ENCODE data around the gene SOCS4.
"Not testable (repeated sequence)": the region's sequence is repeated elsewhere in the genome, so short reads cannot be mapped to it uniquely, and the experiment has no call there.

The SOCS4 gene

DNA sequence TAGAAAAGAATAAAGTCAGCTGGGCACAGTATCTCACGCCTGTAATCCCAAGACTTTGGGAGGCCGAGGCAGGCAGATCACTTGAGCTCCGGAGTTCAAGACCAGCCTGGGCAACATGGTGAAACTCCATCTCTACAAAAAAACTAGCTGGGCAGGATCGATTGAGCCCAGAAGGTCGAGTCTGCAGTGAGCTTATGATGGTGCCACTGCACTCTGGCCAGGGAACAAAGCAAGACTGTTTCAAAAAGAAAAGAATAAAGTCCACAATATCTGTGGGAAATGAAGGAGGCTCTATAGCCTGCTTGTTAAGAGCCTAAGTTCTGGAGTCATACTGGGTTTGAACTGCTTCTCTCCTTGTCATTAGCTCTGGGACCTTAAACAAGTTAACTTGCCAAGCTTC, 32.3 kb downstream of the SOCS4 start:
- TF ChIP-seq, protein P1, sequence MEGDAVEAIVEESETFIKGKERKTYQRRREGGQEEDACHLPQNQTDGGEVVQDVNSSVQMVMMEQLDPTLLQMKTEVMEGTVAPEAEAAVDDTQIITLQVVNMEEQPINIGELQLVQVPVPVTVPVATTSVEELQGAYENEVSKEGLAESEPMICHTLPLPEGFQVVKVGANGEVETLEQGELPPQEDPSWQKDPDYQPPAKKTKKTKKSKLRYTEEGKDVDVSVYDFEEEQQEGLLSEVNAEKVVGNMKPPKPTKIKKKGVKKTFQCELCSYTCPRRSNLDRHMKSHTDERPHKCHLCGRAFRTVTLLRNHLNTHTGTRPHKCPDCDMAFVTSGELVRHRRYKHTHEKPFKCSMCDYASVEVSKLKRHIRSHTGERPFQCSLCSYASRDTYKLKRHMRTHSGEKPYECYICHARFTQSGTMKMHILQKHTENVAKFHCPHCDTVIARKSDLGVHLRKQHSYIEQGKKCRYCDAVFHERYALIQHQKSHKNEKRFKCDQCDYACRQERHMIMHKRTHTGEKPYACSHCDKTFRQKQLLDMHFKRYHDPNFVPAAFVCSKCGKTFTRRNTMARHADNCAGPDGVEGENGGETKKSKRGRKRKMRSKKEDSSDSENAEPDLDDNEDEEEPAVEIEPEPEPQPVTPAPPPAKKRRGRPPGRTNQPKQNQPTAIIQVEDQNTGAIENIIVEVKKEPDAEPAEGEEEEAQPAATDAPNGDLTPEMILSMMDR (IDR thresholded peaks at IDR 0.05) = no peak
- no peak for DNase-seq (ENCODE audit: low spot score)
- Histone ChIP-seq H3K27ac (no peak overlapping the region), H3K4me3 (no peak overlapping the region)

DNA sequence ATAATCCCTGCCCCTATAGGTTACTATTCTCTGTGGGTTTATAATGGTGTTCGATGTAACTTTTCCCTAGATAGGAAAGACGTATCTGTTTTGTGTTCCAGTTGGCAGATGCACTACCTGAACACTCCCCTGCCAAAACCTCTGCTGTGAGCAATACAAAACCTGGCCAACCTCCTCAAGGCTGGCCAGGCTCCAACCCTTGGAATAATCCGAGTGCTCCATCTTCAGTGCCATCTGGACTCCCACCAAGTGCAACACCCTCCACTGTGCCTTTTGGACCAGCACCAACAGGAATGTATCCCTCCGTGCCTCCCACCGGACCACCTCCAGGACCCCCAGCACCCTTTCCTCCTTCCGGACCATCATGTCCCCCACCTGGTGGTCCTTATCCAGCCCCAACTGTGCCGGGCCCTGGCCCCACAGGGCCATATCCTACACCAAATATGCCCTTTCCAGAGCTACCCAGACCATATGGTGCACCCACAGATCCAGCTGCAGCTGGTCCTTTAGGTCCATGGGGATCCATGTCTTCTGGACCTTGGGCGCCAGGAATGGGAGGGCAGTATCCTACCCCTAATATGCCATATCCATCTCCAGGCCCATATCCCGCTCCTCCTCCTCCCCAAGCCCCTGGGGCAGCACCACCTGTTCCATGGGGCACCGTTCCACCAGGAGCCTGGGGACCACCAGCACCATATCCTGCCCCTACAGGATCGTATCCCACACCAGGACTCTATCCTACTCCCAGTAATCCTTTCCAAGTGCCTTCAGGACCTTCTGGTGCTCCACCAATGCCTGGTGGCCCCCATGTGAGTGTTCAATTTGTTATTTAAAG, 35.7 kb downstream of the SOCS4 start:
- DNase-seq (ENCODE audit: low spot score) = no peak
- peak overlapping the region in 1 of 2 donors; percentile 39 for H3K27ac ChIP-seq
- no peak overlapping the region for H3K4me3 ChIP-seq
- TF ChIP-seq, protein P1 (IDR thresholded peaks at IDR 0.05) = no peak

DNA sequence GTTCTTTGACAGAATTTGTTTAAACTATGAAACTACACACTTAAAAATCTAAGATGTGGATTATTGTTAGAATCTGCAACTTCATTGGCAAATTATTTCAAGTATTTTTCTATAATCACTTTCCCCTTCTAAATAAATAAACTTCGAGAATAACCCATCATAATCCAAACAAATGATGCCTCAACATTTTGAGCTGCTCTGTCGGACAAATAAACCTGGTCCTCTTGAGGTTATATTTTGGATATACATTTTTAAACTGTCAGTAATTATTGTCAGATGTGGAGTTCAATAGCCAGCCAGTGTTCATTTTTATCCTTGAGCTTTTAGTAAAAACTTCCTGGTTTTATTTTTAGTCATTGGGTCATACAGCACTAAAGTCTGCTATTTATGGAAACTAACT, 37.9 kb downstream of the SOCS4 start:
- DNase-seq (ENCODE audit: low spot score) = not testable (repeated sequence)
- H3K27ac ChIP-seq = peak overlapping the region; percentile 22 to 57

DNA sequence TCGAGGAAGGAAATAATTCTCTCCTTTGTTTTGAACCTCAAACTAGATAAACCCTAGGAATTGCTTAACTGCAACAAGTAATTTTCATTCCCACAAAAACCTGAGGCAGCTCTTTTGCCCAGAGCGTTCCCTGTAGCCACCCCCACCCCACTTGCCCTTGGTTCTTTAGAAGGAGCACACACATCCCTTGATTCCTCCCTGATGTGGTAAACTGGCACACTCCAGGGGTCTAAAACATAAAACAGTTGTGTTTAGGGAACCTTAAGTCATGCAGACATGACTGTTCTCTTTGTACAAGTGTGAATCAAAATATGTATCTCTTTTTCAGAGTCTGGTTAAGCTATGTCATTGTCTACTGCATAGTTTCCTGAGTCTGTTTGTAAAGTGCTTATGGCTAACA, 38.4 kb downstream of the SOCS4 start:
- DNase-seq (ENCODE audit: low spot score) = no peak
- TF ChIP-seq, protein P1 (IDR thresholded peaks at IDR 0.05) = no peak
- peak overlapping the region; percentile 57 to 68 for H3K27ac ChIP-seq
- H3K4me3 ChIP-seq = no peak overlapping the region

More for the DNA sequence above, 37.9 kb downstream of the SOCS4 start:
- H3K4me3 ChIP-seq = not testable (repeated sequence)

DNA sequence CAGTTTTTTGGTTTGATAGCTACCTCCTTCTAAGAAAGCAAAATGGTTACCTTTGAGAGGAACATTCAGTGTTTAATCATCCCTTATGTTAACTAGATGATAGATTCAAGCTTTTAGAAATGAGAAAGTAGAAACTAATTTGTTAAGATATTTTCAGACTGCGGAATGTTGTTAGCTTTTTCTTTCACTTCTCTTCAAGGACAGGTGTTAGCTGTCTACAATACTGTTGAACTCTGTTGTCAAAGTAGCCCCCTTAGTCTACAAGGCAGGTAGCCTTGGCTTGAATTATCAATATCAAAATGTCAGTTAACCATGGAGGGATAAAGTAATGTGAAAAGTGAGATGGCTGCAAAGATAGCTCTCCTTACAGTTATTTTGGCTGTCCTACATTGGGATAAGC, 39.2 kb downstream of the SOCS4 start:
- DNase-seq (ENCODE audit: low spot score) = no peak
- no peak overlapping the region for H3K27ac ChIP-seq
- H3K4me3 ChIP-seq = no peak overlapping the region
- TF ChIP-seq, protein P1 (IDR thresholded peaks at IDR 0.05) = no peak

DNA sequence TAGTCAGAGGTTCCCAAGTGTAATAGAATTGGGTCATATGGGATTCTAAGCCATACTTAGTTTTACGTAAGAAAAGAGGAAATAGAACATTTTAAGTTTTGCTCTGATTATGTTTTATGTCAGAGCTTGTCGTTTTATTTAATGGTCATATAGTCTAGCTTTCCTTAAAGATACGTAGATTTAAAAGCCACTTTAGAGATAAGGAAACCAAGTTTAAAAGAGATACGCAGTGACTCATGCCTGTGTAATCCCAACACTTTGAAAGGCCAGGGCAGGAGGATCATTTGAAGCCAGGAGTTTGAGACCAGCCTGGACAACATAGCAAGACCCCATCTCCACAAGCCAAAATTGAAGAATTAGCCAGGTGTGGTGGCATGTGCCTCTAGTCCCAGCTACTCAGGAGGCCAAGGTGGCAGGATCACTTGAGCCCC, 44.0 kb downstream of the SOCS4 start:
- no peak overlapping the region for H3K4me3 ChIP-seq
- DNase-seq (ENCODE audit: low spot score) = no peak
- TF ChIP-seq, protein P1 (IDR thresholded peaks at IDR 0.05) = no peak
- H3K27ac ChIP-seq = peak overlapping the region in 1 of 2 donors; percentile 51

DNA sequence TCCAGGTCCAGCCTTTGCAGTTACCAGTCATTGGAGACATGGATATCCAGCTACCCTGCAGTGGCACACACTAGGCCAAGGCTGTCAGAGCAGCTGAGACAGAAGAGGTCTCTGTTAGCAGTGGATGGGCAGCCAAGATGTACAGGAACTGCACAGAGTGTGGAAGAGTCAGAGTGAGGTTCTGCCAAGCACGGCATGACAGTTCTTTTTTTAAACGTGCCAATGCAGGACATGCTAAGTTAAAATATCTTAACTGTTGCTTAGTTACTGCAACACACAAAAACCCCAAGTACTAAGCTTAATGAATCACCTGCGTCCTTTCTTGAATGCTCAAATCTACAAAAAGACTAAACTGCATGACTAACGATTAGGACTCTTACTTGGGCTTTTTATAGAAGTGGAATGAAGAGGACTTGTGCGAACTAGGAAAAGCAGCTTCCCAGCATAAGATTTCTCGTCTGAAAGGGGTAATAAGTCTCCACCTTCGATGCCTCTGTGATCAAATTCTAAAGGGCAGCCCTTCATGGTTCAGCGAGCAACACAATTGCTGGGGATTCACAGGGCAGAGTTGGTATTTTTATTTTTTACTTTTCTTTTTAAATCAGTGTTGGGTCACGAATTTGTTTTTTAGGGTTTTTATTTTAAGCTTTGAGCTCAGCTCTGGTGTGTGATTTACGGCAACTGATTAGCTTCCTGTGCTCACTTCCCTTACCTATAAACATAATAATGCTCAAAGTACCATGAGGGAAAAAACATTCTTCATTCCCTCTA, 45.0 kb downstream of the SOCS4 start:
- TF ChIP-seq, protein P1 (IDR thresholded peaks at IDR 0.05) = no peak
- no peak for DNase-seq (ENCODE audit: low spot score)
- Histone ChIP-seq H3K27ac (peak overlapping the region; percentile 38 to 72), H3K4me3 (no peak overlapping the region)
